HepG2 (cell line): ENCODE results near the gene ADCY6. TPM values are rescaled to one million over a fixed set of nuclear protein-coding genes. Genes with fewer than 3 reads are reported as not detected.
A peak's percentile ranks its signal among the peaks of the same experiment; 100 is the strongest.

Source experiments
- ATRX ChIP-seq: sonication (generic); formaldehyde crosslinking; IDR thresholded peaks from 2 replicates; pipeline ENCODE4 v1.4.0; 2020; ENCODE audit warnings: missing genetic modification reagents, borderline replicate concordance
- DBP ChIP-seq: sonication (generic); formaldehyde crosslinking; IDR thresholded peaks from 2 replicates; pipeline ENCODE4 v1.4.0; 2020; ENCODE audit warnings: missing genetic modification reagents; ENCODE audit errors: not compliant biosample characterization
- ELF4 ChIP-seq: sonication (generic); formaldehyde crosslinking; IDR thresholded peaks from 2 replicates; pipeline ENCODE4 v1.5.0; 2020; ENCODE audit warnings: missing genetic modification reagents, mild to moderate bottlenecking, moderate library complexity, borderline replicate concordance
- FOXP1 ChIP-seq, 2 experiments: fragments of 450-650 bp in 1 of 2; IDR thresholded peaks; 2 replicates each; pipeline ENCODE4 v1.6.1; 2017 to 2018; ENCODE audit warnings: antibody characterized with exemption in 1 of 2
- FUBP1 ChIP-seq: sonication (generic); formaldehyde crosslinking; IDR thresholded peaks from 2 replicates; pipeline ENCODE4 v1.5.1; 2020; ENCODE audit warnings: missing genetic modification reagents, mild to moderate bottlenecking, borderline replicate concordance
- HNRNPK ChIP-seq: fragments of 200-400 bp; formaldehyde crosslinking; IDR thresholded peaks from 2 replicates; pipeline ENCODE4 v1.6.1; 2018; ENCODE audit warnings: low read length, low read depth, moderate library complexity, mild to moderate bottlenecking; ENCODE audit not compliant: poor library complexity, severe bottlenecking
- HNRNPUL1 ChIP-seq: fragments of 200-400 bp; formaldehyde crosslinking; IDR thresholded peaks from 2 replicates; pipeline ENCODE4 v1.6.1; 2017; ENCODE audit warnings: low read depth, mild to moderate bottlenecking, low read length, moderate library complexity
- KLF11 ChIP-seq: IDR thresholded peaks from 2 replicates; pipeline ENCODE4 v1.6.1; 2016; ENCODE audit warnings: missing compliant biosample characterization
- MAF1 ChIP-seq: sonication (generic); formaldehyde crosslinking; IDR thresholded peaks from 2 replicates; pipeline ENCODE4 v1.5.0; 2020; ENCODE audit warnings: missing genetic modification reagents, borderline replicate concordance
- ONECUT2 ChIP-seq: sonication (generic); formaldehyde crosslinking; IDR thresholded peaks from 2 replicates; pipeline ENCODE4 v1.4.0; 2020; ENCODE audit warnings: missing genetic modification reagents
- RBM39 ChIP-seq: fragments of 200-400 bp; formaldehyde crosslinking; IDR thresholded peaks from one replicate; pipeline ENCODE4 v1.6.1; 2018; ENCODE audit warnings: antibody characterized with exemption, mild to moderate bottlenecking, low read depth, low read length; ENCODE audit not compliant: poor library complexity, severe bottlenecking
- SP5 ChIP-seq: IDR thresholded peaks from 2 replicates; pipeline ENCODE4 v1.6.1; 2016; ENCODE audit warnings: low read depth, borderline replicate concordance
- THAP8 ChIP-seq: sonication (generic); formaldehyde crosslinking; IDR thresholded peaks from 2 replicates; pipeline ENCODE4 v1.5.1; 2020; ENCODE audit warnings: missing genetic modification reagents, mild to moderate bottlenecking, borderline replicate concordance
- ZBTB10 ChIP-seq: sonication (generic); formaldehyde crosslinking; IDR thresholded peaks from 2 replicates; pipeline ENCODE4 v1.4.0; 2020; ENCODE audit warnings: missing genetic modification reagents, borderline replicate concordance
- ZBTB49 ChIP-seq: sonication (generic); formaldehyde crosslinking; IDR thresholded peaks from 2 replicates; pipeline ENCODE4 v1.4.0; 2020; ENCODE audit warnings: missing genetic modification reagents, borderline replicate concordance
- ZFP1 ChIP-seq: IDR thresholded peaks from 2 replicates; pipeline ENCODE4 v1.6.1; 2016
- ZNF296 ChIP-seq: sonication (generic); formaldehyde crosslinking; conservative IDR thresholded peaks from 2 replicates; pipeline ENCODE4 v1.5.0; 2020; ENCODE audit warnings: mild to moderate bottlenecking, missing genetic modification reagents
- ZNF451 ChIP-seq: sonication (generic); formaldehyde crosslinking; IDR thresholded peaks from 2 replicates; pipeline ENCODE4 v1.5.0; 2020; ENCODE audit warnings: mild to moderate bottlenecking, missing genetic modification reagents
- ZNF776 ChIP-seq: sonication (generic); formaldehyde crosslinking; IDR thresholded peaks from 2 replicates; pipeline ENCODE4 v1.4.0; 2020; ENCODE audit warnings: mild to moderate bottlenecking, missing genetic modification reagents
- polyA plus RNA-seq, 8 experiments: library from polyadenylated mRNA; depleted of rRNA in 3 of 8; stranded (reverse) in 7 of 8; unstranded in 1 of 8; fragments of >200 nt; fragmentation: Illumina TruSeq in 4 of 8; extraction: Trizol in 4 of 8; gene quantifications; 2 replicates each; pipeline versions ENCODE4 v1.2.1 to v1.2.3, GENCODE V29; 2011 to 2016; ENCODE audit warnings: low read depth in 4 of 8, missing spikeins in 1 of 8, mixed read lengths in 1 of 8; ENCODE audit not compliant: insufficient read depth in 1 of 8
- total RNA-seq, 5 experiments: library from RNA; depleted of rRNA; stranded (reverse); fragments of >200 nt; fragmentation: Illumina TruSeq; extraction: Trizol; gene quantifications; 2 replicates each; pipeline ENCODE4 v1.2.3, GENCODE V29; 2016; ENCODE audit warnings: low read depth in 1 of 5

The ADCY6 gene
- total and polyA plus RNA-seq, 2 of the 13 experiments (the other 11 are each of a cell fraction or from before 2014, with no cell fraction given) = 10.6 to 11.8 TPM

- peak; percentile 63; the same call in 1 of the 2 replicates for TF ChIP-seq ZNF296 (CRISPR knock-in tag)
- TF ChIP-seq ZBTB10 (CRISPR knock-in tag) = no peak
- TF ChIP-seq ZNF776 (CRISPR knock-in tag) = 0 out of 2 replicates have a peak, but pooled peaks have one; percentile 50
- TF ChIP-seq MAF1 (CRISPR knock-in tag) = no peak
- TF ChIP-seq ELF4 = peak; percentile 97
- TF ChIP-seq ZNF451 = peak; percentile 69; the same call in 1 of the 2 replicates
- peak; percentile 35 for TF ChIP-seq RBM39
- TF ChIP-seq ATRX (CRISPR knock-in tag) = no peak
- no peak for TF ChIP-seq ZBTB49 (CRISPR knock-in tag)
- TF ChIP-seq SP5 (CRISPR knock-in tag) = no peak; the same call in 1 of the 2 replicates
- TF ChIP-seq KLF11 = peak; percentile 67; the same call in 1 of the 2 replicates
- TF ChIP-seq FOXP1 (IDR thresholded peaks at IDR 0.05) = no peak
- peak; percentile 22; the same call in 1 of the 2 replicates for TF ChIP-seq FOXP1 (CRISPR knock-in tag; IDR thresholded peaks at IDR 0.05)
- no peak for TF ChIP-seq DBP (CRISPR knock-in tag)
- no peak for TF ChIP-seq HNRNPK
- no peak for TF ChIP-seq THAP8
- no peak for TF ChIP-seq HNRNPUL1
- TF ChIP-seq FUBP1 (CRISPR knock-in tag) = no peak
- TF ChIP-seq ONECUT2 = no peak; the same call in 1 of the 2 replicates
- no peak for TF ChIP-seq ZFP1
These were observed 72.2 kb downstream of the ADCY6 start, which contains the start of gene CCNT1 (continued) for GRCh38 chr12:48716493-48717251.
